ENCODE measurements around the gene TMUB1. TPM values are rescaled to one million over a fixed set of nuclear protein-coding genes. Genes with fewer than 3 reads are reported as not detected.

TMUB1 gene
- total RNA-seq, 1 donor from 2014 or later = 18.0 TPM

- no peak for DNase-seq
These were observed 2.0 kb upstream of the TMUB1 start for GRCh38 chr7:151085329-151085690.

- DNase-seq = no peak
These were observed 499 bp upstream of the TMUB1 start for GRCh38 chr7:151083824-151084160.

DNA sequence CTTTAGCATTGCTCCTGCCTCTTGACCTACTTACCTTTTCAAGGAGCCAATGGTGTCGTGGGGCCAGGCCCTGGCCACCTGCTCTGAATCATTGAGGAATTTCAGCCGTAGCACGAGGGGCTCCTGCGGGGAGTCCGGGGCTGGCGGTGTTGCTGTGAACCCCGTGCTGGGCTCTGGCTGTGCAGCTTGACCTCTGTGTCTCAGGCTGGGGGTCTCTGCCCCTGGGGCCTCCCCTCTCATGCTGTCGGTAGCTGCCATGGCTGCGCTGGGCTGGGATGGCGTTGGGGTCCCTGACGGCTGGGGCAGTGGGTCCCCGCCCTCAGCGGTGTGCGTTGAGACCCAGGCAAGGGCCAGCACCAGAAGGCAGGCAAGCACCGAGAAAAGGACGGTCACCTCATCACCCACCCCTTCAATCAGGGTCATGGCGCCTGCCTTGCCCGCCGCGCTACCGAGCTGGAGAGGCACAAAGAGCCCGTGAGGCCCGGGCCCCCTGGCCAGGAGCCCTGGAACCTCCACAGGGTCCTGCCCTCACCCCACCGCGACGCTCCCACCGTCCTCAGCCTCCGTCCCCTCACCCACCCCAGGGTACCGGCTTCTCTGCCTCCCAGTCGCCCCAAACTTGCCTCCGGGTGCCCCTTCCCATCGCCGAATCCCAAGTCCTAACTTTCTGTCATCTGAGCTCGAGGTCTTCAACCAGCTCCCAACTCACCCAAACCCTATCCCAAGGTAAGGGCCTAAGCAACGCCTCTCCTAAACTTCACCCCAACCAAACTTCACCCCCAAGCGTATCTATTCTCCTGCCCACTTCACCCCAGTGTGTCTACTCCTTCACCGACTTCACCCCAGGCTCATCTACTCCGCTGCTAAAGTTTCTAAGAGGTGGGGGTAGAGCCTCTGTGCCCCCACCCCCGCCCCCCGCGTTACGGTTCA is 887 bp downstream of the TMUB1 start:
- no peak for DNase-seq

DNA sequence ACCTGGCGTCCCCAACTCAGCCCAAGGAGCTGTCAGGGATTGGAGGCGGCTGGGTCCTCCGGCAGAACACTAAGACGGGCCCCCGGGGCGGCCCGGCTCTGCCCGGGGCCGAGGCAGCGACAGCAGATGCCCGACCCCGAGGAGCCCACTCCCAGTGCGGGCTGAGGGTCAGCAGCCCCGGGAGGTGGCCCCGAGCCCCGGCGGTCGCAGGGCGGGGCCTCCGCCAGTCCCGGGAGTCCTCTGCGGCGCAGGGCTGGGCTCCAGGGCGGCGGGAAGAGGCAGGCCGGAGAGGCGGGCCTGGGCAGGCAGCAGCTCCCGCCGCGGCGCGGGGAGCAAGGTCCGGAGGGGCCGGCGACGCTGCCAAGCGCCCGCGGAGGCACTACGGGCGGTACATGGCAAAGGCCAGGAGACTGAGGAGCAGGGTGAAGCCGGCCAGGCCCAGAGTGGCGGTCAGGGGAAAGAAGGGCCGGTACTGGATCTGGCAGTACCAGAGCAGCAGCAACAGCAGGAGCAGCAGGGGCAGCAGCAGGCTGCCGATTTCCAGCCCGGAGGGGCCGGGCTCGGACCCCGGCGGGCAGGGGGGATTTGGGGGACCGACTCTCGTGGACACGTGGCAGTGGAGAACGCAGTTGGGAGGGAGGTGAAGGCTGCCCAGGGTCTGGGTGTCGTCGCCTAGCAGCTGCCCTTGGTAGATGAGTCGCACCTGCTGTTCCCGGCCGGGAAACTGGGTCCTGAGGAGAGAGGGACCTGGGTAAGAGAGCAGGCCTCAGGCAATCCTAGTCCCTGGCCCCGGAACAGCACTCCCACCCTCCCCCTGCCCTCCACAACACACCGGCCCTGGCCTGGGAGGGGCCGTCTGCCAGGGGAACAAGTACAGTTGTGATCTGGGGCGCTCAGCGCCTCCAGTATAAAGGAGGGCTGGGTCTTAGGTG is 1.9 kb downstream of the TMUB1 start:
- DNase-seq = peak; percentile 45

- peak; percentile 96 for DNase-seq
These were observed 2.6 kb downstream of the TMUB1 start, which contains the start of gene FASTK for GRCh38 chr7:151080522-151081169. Gene FASTK, minus strand, starts transcription at chr7:151080809. Its CDS starts 43 bp downstream, at chr7:151080766.

- DNase-seq = peak; percentile 31
These were observed 3.2 kb downstream of the TMUB1 start for GRCh38 chr7:151080067-151080521.

DNA sequence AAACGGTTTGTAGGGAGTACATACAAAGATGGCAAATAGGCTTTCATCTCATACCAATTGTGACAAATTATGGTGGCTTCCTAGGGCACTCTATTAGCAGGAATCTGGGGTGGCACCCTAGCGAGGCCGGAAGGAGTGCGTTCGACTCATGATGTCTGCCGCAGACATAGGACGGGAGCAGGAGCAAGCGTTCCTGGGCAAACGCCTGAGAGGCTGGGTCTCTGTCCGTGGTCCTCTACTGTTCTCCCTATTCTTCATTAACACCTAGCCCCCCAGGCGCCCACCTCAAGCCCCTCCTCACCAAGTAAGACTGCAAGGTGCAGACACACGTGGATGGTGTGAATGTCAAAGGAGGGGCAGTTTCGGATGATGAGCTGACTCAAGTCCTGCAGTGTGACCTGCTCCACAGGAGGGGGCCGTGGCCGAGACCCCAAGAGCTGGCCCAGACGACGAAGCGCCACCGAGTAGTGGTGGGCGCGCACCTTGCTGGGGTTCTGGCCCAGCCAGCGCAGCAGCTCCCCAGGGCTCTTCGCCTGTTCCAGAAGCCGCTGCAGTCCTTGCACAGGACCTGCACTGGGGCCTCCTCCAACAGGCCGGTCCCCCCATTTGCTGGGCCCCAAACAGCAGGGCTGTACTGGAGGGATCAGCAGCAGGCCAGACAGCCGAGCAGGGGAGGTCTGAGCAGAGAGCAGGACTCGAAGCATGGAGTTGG is 3.9 kb downstream of the TMUB1 start:
- DNase-seq = no peak

DNA sequence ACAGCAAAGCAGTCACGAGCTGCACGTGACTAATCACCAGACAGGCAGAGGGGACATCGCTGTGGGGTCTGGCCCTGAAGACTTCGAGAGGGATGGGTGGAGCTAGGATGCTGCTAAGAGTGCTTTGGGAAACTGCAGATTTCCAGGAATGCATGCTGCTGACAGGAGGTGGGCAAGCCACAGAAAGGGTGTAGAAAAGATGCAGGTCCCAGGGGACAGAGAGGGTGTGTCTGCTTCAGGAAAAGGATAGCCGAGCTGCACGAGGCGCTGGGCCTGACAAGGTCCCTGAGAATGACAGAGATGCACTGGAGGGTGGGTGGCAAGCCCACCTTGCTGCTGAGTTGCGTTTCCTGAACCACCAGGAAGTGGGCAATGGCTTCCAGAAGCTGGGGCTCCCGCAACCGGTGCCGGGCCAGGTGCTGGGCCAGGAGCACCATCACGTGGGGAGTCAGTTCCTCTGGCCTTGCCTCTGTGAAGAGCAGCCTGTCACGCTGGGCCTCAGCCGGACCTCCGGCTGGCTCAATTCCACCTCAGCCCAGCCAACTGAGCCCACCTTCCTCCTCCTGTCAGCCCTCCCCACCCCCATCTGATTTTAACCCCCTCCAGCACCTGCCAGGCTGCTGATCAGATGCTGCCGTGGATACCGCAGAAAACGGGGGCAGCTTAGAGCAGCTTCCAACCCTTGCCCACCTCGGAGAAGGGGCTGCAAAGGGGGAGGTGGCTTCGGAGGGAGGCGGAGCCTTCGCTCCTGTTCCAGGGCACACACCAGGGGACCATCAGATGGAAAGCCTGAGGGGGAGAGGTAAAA is 4.9 kb downstream of the TMUB1 start:
- DNase-seq = no peak

GRCh38 chr7:151077705-151078232 is 5.5 kb downstream of the TMUB1 start:
- DNase-seq = no peak

- no peak for DNase-seq
These were observed 6.2 kb downstream of the TMUB1 start for GRCh38 chr7:151076863-151077704.

- no peak for DNase-seq
These were observed 7.3 kb downstream of the TMUB1 start for GRCh38 chr7:151075978-151076426.

- no peak for DNase-seq
These were observed 7.7 kb downstream of the TMUB1 start for GRCh38 chr7:151075662-151075971.

GRCh38 chr7:151074817-151075661 is 8.3 kb downstream of the TMUB1 start:
- no peak for DNase-seq

- DNase-seq = no peak
These were observed 9.3 kb downstream of the TMUB1 start for GRCh38 chr7:151073990-151074389.

GRCh38 chr7:151071032-151071866 is 12.0 kb downstream of the TMUB1 start:
- DNase-seq = no peak

- DNase-seq = no peak
These were observed 12.7 kb downstream of the TMUB1 start for GRCh38 chr7:151070574-151070960.

GRCh38 chr7:151069841-151070573 is 13.3 kb downstream of the TMUB1 start:
- no peak for DNase-seq

Data from tongue (tissue), 2 donors.